ENCODE data around the gene YIF1A. TPM values are rescaled to one million over a fixed set of nuclear protein-coding genes. Genes with fewer than 3 reads are reported as not detected.

Gene YIF1A
- polyA plus RNA-seq, 1 of the 3 experiments (the other 2 are of a cell fraction), result 123 TPM

GRCh38 chr11:66235141-66235540 lies 53.8 kb downstream of the YIF1A start:
- WGBS (ENCODE audit: low lambda C conversion rate), result 90% methylated on average over 11 of the region's 11 CpGs

More at GRCh38 chr11:66235141-66235540, 53.8 kb downstream of the YIF1A start:
- ChIA-PET POLR2A (no interaction called here), CTCF (interaction anchor here (4.8 kb wide), 1 partner anchor 12 kb away, joined by 34 read pairs; no protein-coding TSS in a partner anchor)
- no peak for TF ChIP-seq FOSL2 (IDR thresholded peaks at IDR 0.05; ENCODE audit: borderline replicate concordance, low read depth)
- TF ChIP-seq MAX (IDR thresholded peaks at IDR 0.05; ENCODE audit: low read depth), result no peak
- no peak for TF ChIP-seq TEAD4 (IDR thresholded peaks at IDR 0.05; ENCODE audit: borderline replicate concordance, insufficient read depth)
- TF ChIP-seq, protein P1, sequence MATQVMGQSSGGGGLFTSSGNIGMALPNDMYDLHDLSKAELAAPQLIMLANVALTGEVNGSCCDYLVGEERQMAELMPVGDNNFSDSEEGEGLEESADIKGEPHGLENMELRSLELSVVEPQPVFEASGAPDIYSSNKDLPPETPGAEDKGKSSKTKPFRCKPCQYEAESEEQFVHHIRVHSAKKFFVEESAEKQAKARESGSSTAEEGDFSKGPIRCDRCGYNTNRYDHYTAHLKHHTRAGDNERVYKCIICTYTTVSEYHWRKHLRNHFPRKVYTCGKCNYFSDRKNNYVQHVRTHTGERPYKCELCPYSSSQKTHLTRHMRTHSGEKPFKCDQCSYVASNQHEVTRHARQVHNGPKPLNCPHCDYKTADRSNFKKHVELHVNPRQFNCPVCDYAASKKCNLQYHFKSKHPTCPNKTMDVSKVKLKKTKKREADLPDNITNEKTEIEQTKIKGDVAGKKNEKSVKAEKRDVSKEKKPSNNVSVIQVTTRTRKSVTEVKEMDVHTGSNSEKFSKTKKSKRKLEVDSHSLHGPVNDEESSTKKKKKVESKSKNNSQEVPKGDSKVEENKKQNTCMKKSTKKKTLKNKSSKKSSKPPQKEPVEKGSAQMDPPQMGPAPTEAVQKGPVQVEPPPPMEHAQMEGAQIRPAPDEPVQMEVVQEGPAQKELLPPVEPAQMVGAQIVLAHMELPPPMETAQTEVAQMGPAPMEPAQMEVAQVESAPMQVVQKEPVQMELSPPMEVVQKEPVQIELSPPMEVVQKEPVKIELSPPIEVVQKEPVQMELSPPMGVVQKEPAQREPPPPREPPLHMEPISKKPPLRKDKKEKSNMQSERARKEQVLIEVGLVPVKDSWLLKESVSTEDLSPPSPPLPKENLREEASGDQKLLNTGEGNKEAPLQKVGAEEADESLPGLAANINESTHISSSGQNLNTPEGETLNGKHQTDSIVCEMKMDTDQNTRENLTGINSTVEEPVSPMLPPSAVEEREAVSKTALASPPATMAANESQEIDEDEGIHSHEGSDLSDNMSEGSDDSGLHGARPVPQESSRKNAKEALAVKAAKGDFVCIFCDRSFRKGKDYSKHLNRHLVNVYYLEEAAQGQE (IDR thresholded peaks at IDR 0.05; ENCODE audit: low read depth, low read length), result no peak
- TF ChIP-seq PBX3 (IDR thresholded peaks at IDR 0.05), result no peak
- TF ChIP-seq JUND (IDR thresholded peaks at IDR 0.05), result no peak
- no peak for TF ChIP-seq SMC3 (IDR thresholded peaks at IDR 0.05; ENCODE audit: low read depth, low read length)
- TF ChIP-seq NFIC (IDR thresholded peaks at IDR 0.05; ENCODE audit: borderline replicate concordance), result no peak
- no peak for TF ChIP-seq FOXJ3 (CRISPR knock-in tag; IDR thresholded peaks at IDR 0.05)
- no peak for TF ChIP-seq CHD2 (IDR thresholded peaks at IDR 0.05; ENCODE audit: low read length, partially characterized antibody)
- TF ChIP-seq USF2 (IDR thresholded peaks at IDR 0.05; ENCODE audit: borderline replicate concordance, low read depth, low read length), result no peak
- no peak for TF ChIP-seq RXRA (IDR thresholded peaks at IDR 0.05; ENCODE audit: borderline replicate concordance, low read depth)
- no peak for TF ChIP-seq EZH2phosphoT487 (IDR thresholded peaks at IDR 0.05; ENCODE audit: borderline replicate concordance, low read depth)
- no peaks in the 10 kb centered on the region for H3K79me2 ChIP-seq (ENCODE audit: insufficient read depth)
- H3F3A ChIP-seq (replicated peaks; ENCODE audit: insufficient read depth), result no peaks in the 10 kb centered on the region
- H3K4me3 ChIP-seq (ENCODE audit: low read depth in 2 of 2, low read length in 1 of 2), result no peak overlapping the region
- no peaks in the 10 kb centered on the region for H3K27me3 ChIP-seq (ENCODE audit: insufficient read depth)
- H3K9ac ChIP-seq, result no peak overlapping the region
- peaks cover 19 to 92% of the 10 kb centered on the region in 2 experiments for H3K36me3 ChIP-seq (replicated peaks in 1 of 2; ENCODE audit: control insufficient read depth in 1 of 2, insufficient read depth in 2 of 2, low read length in 1 of 2)
- no peaks in the 10 kb centered on the region for H3K9me2 ChIP-seq
- no peak for DNase-seq
- no peak overlapping the region for H2AFZ ChIP-seq (ENCODE audit: low read depth)
- no peaks in the 10 kb centered on the region for H4K20me1 ChIP-seq (ENCODE audit: insufficient read depth)
- no peak overlapping the region for H3K27ac ChIP-seq (ENCODE audit: low read depth in 2 of 2, low read length in 1 of 2)
- H3K4me2 ChIP-seq, result no peak overlapping the region
- H3K4me1 ChIP-seq (ENCODE audit: control insufficient read depth in 1 of 2, insufficient read depth in 2 of 2, low read depth in 1 of 2, low read length in 1 of 2), result no peaks in the 10 kb centered on the region
- H3K9me3 ChIP-seq, result no peaks in the 10 kb centered on the region

Other genes with a start within 250 kb of the YIF1A start
- 1.9 and 3.2 TPM in 2 replicates for gene GAL3ST3, start 240.0 kb downstream of the YIF1A start, polyA plus RNA-seq (2012; rRNA removed)
- 90.9 and 128 TPM in 2 replicates for gene SF3B2, start 236.8 kb downstream of the YIF1A start, polyA plus RNA-seq (2012; rRNA removed)
- 24.8 and 37.3 TPM in 2 replicates for gene PACS1, start 218.9 kb downstream of the YIF1A start, polyA plus RNA-seq (2012; rRNA removed)
- gene KLC2, start 31.4 kb downstream of the YIF1A start, polyA plus RNA-seq (2012; rRNA removed), result 36.4 and 39.0 TPM in 2 replicates
- 204 and 208 TPM in 2 replicates for gene RAB1B, start 20.5 kb downstream of the YIF1A start, polyA plus RNA-seq (2012; rRNA removed)
- 7.4 and 11.8 TPM in 2 replicates for gene CNIH2, start 11.0 kb downstream of the YIF1A start, polyA plus RNA-seq (2012; rRNA removed)
- gene TMEM151A, start 2.8 kb upstream of the YIF1A start, polyA plus RNA-seq (2012; rRNA removed), result 0.29 and 0.35 TPM in 2 replicates
- gene CD248, start 27.9 kb upstream of the YIF1A start, polyA plus RNA-seq (2012; rRNA removed), result 2.6 and 7.7 TPM in 2 replicates
- gene RIN1, start 47.3 kb upstream of the YIF1A start, polyA plus RNA-seq (2012; rRNA removed), result 13.0 and 16.9 TPM in 2 replicates
- 70.0 and 76.5 TPM in 2 replicates for gene BRMS1, start 56.0 kb upstream of the YIF1A start, polyA plus RNA-seq (2012; rRNA removed)
- gene B4GAT1, start 58.5 kb upstream of the YIF1A start, polyA plus RNA-seq (2012; rRNA removed), result 26.4 TPM in 2 replicates
- 3.2 and 3.7 TPM in 2 replicates for gene SLC29A2, start 82.6 kb upstream of the YIF1A start, polyA plus RNA-seq (2012; rRNA removed)
- 0.03 and 0.08 TPM in 2 replicates for gene NPAS4, start 131.9 kb upstream of the YIF1A start, polyA plus RNA-seq (2012; rRNA removed)
- 33.9 and 45.6 TPM in 2 replicates for gene MRPL11, start 149.7 kb upstream of the YIF1A start, polyA plus RNA-seq (2012; rRNA removed)
- gene PELI3, start 177.8 kb upstream of the YIF1A start, polyA plus RNA-seq (2012; rRNA removed), result 6.5 and 7.0 TPM in 2 replicates
- gene DPP3, start 191.3 kb upstream of the YIF1A start, polyA plus RNA-seq (2012; rRNA removed), result 62.1 and 70.6 TPM in 2 replicates
- gene BBS1, start 221.5 kb upstream of the YIF1A start, polyA plus RNA-seq (2012; rRNA removed), result 24.8 and 34.3 TPM in 2 replicates

Data from SK-N-SH (cell line).